Prostate gland (tissue), 2 donors: Measurements from ENCODE around the gene GAL3ST3. TPM values are rescaled to one million over a fixed set of nuclear protein-coding genes. Genes with fewer than 3 reads are reported as not detected.

Source experiments
- DNase-seq: peaks from one replicate; pipeline ENCODE4 v3.0.0-alpha.2; 2019; ENCODE audit warnings: low spot score
- H3K27ac ChIP-seq, 2 donors: fragments of 200-600 bp; sonication (generic); 2 replicates each; pipeline ENCODE4 v1.5.1; 2017 to 2019
- H3K27me3 ChIP-seq: fragments of 200-600 bp; sonication (generic); replicated peaks from 2 replicates; pipeline ENCODE4 v1.5.1; 2019; ENCODE audit not compliant: insufficient read depth
- H3K36me3 ChIP-seq, 2 donors: fragments of 200-600 bp; sonication (generic); 1 replicate in 1 of 2; 2 replicates in 1 of 2; pipeline versions ENCODE4 v1.5.1 to v1.8.1; 2017 to 2019
- H3K4me1 ChIP-seq: fragments of 200-600 bp; sonication (generic); replicated peaks from 2 replicates; pipeline ENCODE4 v1.5.1; 2019
- H3K4me3 ChIP-seq, 2 donors: fragments of 200-600 bp; sonication (generic); 2 replicates each; pipeline ENCODE4 v1.5.1; 2017 to 2019
- H3K9me3 ChIP-seq: fragments of 200-600 bp; sonication (generic); 2 replicates; pipeline ENCODE4 v1.5.1; 2017
- POLR2A ChIP-seq: fragments of 450-650 bp; IDR thresholded peaks from one replicate; pipeline ENCODE4 v1.6.1; 2016; ENCODE audit warnings: antibody characterized with exemption, mild to moderate bottlenecking
- POLR2AphosphoS5 ChIP-seq: sonication (generic); formaldehyde crosslinking; IDR thresholded peaks from one replicate; pipeline ENCODE4 v1.6.1; 2017; ENCODE audit warnings: antibody characterized with exemption
- WGBS: methylation state at CpG from one replicate; pipeline ENCODE4 v1.1.5; 2018; 5-methylcytosine and 5-hydroxymethylcytosine counted together
- intact Hi-C: fragments of 100-400 bp; cut with DNase I; formaldehyde crosslinking; loops from one replicate; pipeline ENCODE4 v1.14.2; 2022
- total RNA-seq, 2 donors: library from RNA; depleted of rRNA; stranded (reverse); fragments of >200 nt; gene quantifications; one replicate each; pipeline ENCODE4 v1.1.0, GENCODE V29; 2016
- TF ChIP-seq, protein P1 (sequence below), 4 experiments: fragments of 200-600 bp in 2 of 4; fragments of 450-650 bp in 2 of 4; sonication (generic) in 2 of 4; IDR thresholded peaks; 1 replicate in 3 of 4; 2 replicates in 1 of 4; pipeline ENCODE4 v1.5.1; 2016 to 2019; ENCODE audit warnings: antibody characterized with exemption in 4 of 4, mild to moderate bottlenecking in 2 of 4, moderate library complexity in 2 of 4

GAL3ST3 gene
- total RNA-seq, 2 donors from 2014 or later, result 2.3 to 4.3 TPM

DNA sequence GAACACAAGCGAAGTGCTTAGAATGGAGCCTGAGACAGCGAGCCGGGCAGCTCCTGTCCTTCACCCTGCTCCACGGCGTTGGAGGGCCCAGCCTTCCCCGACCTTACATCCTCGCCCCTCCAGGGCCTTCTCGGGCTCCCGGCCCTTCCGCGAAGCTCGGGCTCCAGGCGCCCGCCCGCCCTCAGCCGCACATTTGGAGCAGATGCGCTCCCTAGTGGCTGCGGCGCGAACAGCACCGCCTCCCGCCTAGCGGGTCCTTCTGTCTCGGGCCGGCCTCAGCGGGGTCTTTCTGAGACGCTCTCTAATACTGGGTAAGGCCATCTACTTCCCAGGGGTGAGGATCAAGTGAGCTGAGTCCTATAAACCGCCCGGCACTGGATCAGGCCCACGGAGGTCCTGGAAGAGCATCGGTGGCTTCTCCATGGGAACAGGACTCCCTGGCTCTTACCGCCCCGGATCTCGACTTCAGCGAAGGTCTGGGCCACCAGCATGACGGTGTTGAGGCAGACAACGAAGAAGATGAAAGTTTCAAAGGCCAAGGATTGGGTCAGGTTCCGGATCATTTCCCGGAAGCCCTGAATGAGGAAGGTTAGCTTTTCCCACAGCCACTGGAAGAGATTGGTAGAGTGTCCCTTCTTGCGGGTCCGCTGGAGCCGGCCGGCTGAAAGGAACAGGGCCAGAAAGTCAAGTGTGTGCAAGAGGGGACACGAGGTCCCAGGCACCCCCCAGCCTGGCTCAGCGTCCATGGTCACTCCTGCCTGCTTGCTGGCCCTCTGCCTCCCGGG, 26.4 kb downstream of the GAL3ST3 start:
- Histone ChIP-seq H3K9me3 (no peaks in the 10 kb centered on the region), H3K27me3 (no peaks in the 10 kb centered on the region), H3K27ac (no peak overlapping the region), H3K36me3 (no peaks in the 10 kb centered on the region), H3K4me1 (no peaks in the 10 kb centered on the region), H3K4me3 (no peak overlapping the region)
- TF ChIP-seq, protein P1, sequence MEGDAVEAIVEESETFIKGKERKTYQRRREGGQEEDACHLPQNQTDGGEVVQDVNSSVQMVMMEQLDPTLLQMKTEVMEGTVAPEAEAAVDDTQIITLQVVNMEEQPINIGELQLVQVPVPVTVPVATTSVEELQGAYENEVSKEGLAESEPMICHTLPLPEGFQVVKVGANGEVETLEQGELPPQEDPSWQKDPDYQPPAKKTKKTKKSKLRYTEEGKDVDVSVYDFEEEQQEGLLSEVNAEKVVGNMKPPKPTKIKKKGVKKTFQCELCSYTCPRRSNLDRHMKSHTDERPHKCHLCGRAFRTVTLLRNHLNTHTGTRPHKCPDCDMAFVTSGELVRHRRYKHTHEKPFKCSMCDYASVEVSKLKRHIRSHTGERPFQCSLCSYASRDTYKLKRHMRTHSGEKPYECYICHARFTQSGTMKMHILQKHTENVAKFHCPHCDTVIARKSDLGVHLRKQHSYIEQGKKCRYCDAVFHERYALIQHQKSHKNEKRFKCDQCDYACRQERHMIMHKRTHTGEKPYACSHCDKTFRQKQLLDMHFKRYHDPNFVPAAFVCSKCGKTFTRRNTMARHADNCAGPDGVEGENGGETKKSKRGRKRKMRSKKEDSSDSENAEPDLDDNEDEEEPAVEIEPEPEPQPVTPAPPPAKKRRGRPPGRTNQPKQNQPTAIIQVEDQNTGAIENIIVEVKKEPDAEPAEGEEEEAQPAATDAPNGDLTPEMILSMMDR (IDR thresholded peaks at IDR 0.05), result peak; percentile 69 to 94 (median 82)
- TF ChIP-seq POLR2A, result no peak
- peak; percentile 25 for TF ChIP-seq POLR2AphosphoS5
- intact Hi-C loops, result no loop called here
- DNase-seq, result peak; percentile 27
- 18% methylated on average over 46 of the region's 46 CpGs for WGBS

DNA sequence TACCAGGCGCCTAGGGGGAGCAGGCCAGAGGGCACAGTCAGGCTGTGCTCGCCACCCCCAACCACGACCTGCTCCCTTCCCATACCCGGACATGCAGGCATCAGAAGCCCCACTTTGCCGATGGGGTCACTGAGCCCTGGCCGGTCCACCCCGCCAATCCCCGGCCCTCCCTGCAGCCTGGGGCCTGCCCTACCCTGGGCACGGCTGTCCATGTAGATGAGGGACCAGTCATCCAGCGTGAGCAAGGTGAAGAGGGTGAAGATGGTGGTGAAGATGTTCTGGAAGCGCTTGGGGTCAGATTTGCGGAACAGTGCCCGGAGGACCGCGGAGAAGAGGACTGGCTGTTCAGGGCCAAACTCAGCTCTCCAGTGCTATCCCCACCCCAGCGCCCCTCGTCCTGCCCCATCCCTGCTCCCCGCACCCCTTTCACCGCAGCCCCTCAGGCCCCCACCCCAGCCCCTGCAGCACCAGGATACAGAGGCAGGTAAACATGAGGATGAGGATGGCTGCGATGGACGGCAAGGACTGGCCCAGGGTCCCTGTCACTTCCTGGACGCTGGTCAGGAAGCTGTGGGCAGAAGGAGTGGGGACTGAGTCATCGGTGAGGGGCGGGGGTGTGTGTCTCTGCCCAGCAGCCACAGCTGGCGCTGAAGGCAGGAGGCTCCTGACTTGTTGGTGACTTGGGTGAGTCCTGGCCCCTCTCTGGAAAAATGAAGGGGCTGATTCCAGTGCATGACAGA, 28.2 kb downstream of the GAL3ST3 start:
- TF ChIP-seq POLR2A, result no peak
- no peak for TF ChIP-seq POLR2AphosphoS5
- WGBS, result 83% methylated on average over 25 of the region's 25 CpGs
- no peaks in the 10 kb centered on the region for H3K4me1 ChIP-seq
- no peak overlapping the region for H3K27ac ChIP-seq
- H3K36me3 ChIP-seq, result no peaks in the 10 kb centered on the region
- H3K9me3 ChIP-seq, result no peaks in the 10 kb centered on the region
- intact Hi-C loops, result no loop called here
- no peak overlapping the region for H3K4me3 ChIP-seq
- DNase-seq, result no peak
- no peaks in the 10 kb centered on the region for H3K27me3 ChIP-seq

DNA sequence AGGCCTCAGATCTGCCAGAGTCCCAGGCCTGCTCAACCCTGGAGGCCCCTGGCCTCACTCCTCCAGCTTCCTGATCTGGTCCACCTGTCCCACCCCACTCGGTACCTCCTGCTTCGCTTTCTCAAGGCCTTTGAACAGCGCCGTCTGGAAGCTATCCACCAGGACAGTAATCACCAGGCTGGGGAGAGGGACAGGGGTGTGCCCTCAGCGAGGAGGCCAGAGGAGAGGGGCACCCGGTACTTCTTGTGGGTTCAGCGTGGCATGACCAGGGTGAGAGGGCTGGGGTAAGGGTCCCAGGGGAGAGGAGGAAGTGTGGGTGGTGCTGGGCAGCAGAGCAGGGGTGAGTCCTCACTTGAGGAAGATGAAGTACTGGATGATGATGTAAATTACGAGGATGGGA, 28.7 kb downstream of the GAL3ST3 start:
- no peak for TF ChIP-seq POLR2A
- TF ChIP-seq, protein P1 (IDR thresholded peaks at IDR 0.05), result no peak
- no peak for TF ChIP-seq POLR2AphosphoS5
- Histone ChIP-seq H3K36me3 (no peaks in the 10 kb centered on the region), H3K27me3 (no peaks in the 10 kb centered on the region), H3K4me3 (no peak overlapping the region), H3K4me1 (no peaks in the 10 kb centered on the region), H3K27ac (no peak overlapping the region), H3K9me3 (no peaks in the 10 kb centered on the region)
- no peak for DNase-seq
- intact Hi-C loops, result no loop called here
- WGBS, result 76% methylated on average over 8 of the region's 8 CpGs

DNA sequence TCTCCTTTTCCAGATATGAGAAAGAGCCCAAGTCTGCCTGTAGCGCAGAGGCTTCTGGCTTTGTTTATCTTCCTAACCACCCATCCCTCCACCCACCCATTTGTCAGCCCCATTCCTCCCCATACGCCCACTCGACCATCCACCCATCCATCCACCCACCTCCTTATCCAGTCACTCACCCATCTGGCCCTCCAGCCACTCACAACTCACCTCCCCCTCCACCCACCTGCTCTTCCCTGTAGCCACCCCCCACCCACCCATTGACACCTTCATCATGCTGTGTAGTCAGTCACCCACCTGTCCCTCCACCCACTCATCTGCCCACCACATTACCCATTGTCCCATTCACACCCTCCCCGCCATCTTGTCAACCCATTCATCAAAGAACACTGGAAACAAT, 31.6 kb downstream of the GAL3ST3 start:
- no peaks in the 10 kb centered on the region for H3K9me3 ChIP-seq
- 70% methylated on average over 4 of the region's 4 CpGs for WGBS
- no peaks in the 10 kb centered on the region for H3K36me3 ChIP-seq
- H3K4me1 ChIP-seq, result no peaks in the 10 kb centered on the region
- intact Hi-C loops, result no loop called here
- H3K27ac ChIP-seq, result no peak overlapping the region
- H3K27me3 ChIP-seq, result no peaks in the 10 kb centered on the region
- no peak for DNase-seq
- no peak overlapping the region for H3K4me3 ChIP-seq
- TF ChIP-seq POLR2AphosphoS5 (no peak), POLR2A (no peak)
- TF ChIP-seq, protein P1 (IDR thresholded peaks at IDR 0.05), result no peak

DNA sequence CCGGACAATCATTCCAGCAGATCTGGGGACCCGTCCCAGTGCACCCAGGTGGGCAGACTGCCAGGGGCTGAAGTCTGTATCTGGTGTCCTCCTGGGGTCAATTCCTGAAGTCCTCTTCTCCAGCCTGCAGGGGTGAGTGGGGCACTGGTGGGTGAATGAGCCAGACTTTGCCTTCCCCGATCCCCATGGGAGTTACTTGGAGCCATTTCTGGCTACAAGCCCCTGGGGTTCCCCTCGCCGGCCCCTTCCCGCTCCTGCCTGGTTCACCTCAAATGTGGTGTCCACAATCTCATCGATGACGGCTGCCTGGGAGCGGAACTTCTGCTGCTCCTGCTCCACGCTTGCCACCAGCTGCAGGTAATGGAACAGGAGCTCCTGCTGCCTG, 32.2 kb downstream of the GAL3ST3 start:
- DNase-seq, result no peak
- peaks cover 2% of the 10 kb centered on the region for H3K27me3 ChIP-seq
- H3K36me3 ChIP-seq, result no peaks in the 10 kb centered on the region
- no peak overlapping the region for H3K4me3 ChIP-seq
- WGBS, result 90% methylated on average over 10 of the region's 10 CpGs
- H3K27ac ChIP-seq, result no peak overlapping the region
- no peaks in the 10 kb centered on the region for H3K4me1 ChIP-seq
- intact Hi-C loops, result no loop called here
- TF ChIP-seq, protein P1 (IDR thresholded peaks at IDR 0.05), result no peak
- TF ChIP-seq POLR2AphosphoS5 (no peak), POLR2A (no peak)
- no peaks in the 10 kb centered on the region for H3K9me3 ChIP-seq
